NCI-H2107 (cell line): Measurements from ENCODE around the gene AADACL4.
"Not testable (repeated sequence)": the region's sequence is repeated elsewhere in the genome, so short reads cannot be mapped to it uniquely, and the experiment has no call there.

ENCODE experiments used
- DNase-seq: peaks from one replicate; lab custom pipeline; 2025; lab: John Stamatoyannopoulos, UW

AADACL4 gene

GRCh38 chr1:12658531-12659453 lies 14.9 kb downstream of the AADACL4 start:
- DNase-seq: peak; percentile 59

- DNase-seq: no peak
Measured at GRCh38 chr1:12661606-12662219, 17.8 kb downstream of the AADACL4 start.

- DNase-seq: no peak
Measured at GRCh38 chr1:12662556-12662955, 18.7 kb downstream of the AADACL4 start.

GRCh38 chr1:12665511-12665910 lies 21.6 kb downstream of the AADACL4 start:
- no peak for DNase-seq

GRCh38 chr1:12666141-12666735 lies 22.4 kb downstream of the AADACL4 start:
- DNase-seq: no peak

GRCh38 chr1:12669529-12670068 lies 25.7 kb downstream of the AADACL4 start:
- DNase-seq: no peak

GRCh38 chr1:12674358-12674757 lies 30.5 kb downstream of the AADACL4 start:
- no peak for DNase-seq

- DNase-seq: not testable (repeated sequence)
Measured at GRCh38 chr1:12676122-12676521, 32.2 kb downstream of the AADACL4 start.

GRCh38 chr1:12677565-12677964 lies 33.7 kb downstream of the AADACL4 start:
- no peak for DNase-seq

GRCh38 chr1:12678350-12678749 lies 34.5 kb downstream of the AADACL4 start:
- DNase-seq: no peak

- DNase-seq: no peak
Measured at GRCh38 chr1:12678820-12679219, 34.9 kb downstream of the AADACL4 start.

- DNase-seq: no peak
Measured at GRCh38 chr1:12690156-12690555, 46.3 kb downstream of the AADACL4 start.

GRCh38 chr1:12692967-12693782 lies 49.3 kb downstream of the AADACL4 start:
- DNase-seq: no peak

GRCh38 chr1:12696658-12697057 lies 52.8 kb downstream of the AADACL4 start:
- no peak for DNase-seq

GRCh38 chr1:12697397-12697796 lies 53.5 kb downstream of the AADACL4 start:
- DNase-seq: no peak

GRCh38 chr1:12703821-12704451 lies 60.1 kb downstream of the AADACL4 start:
- no peak for DNase-seq

GRCh38 chr1:12706061-12706460 lies 62.2 kb downstream of the AADACL4 start:
- DNase-seq: no peak

- DNase-seq: no peak
Measured at GRCh38 chr1:12708396-12709090, 64.7 kb downstream of the AADACL4 start.

- DNase-seq: no peak
Measured at GRCh38 chr1:12709091-12709491, 65.2 kb downstream of the AADACL4 start.

GRCh38 chr1:12709696-12710095 lies 65.8 kb downstream of the AADACL4 start:
- no peak for DNase-seq

- DNase-seq: no peak
Measured at GRCh38 chr1:12711536-12711935, 67.7 kb downstream of the AADACL4 start.
